B cell (primary cell): ENCODE data around the gene BAMBI.
A peak's percentile ranks its signal among the peaks of the same experiment; 100 is the strongest.

Source experiments
- EZH2 ChIP-seq: IDR thresholded peaks from 2 replicates; pipeline ENCODE4 v1.6.1; 2012; ENCODE audit warnings: borderline replicate concordance, low read depth, mild to moderate bottlenecking, moderate library complexity, low read length; ENCODE audit not compliant: insufficient read depth, poor library complexity, severe bottlenecking
- TF ChIP-seq, protein P1 (sequence below): fragments of 200-600 bp; IDR thresholded peaks from one replicate; pipeline ENCODE4 v1.8.0; 2022; ENCODE audit warnings: antibody characterized with exemption, mild to moderate bottlenecking

DNA sequence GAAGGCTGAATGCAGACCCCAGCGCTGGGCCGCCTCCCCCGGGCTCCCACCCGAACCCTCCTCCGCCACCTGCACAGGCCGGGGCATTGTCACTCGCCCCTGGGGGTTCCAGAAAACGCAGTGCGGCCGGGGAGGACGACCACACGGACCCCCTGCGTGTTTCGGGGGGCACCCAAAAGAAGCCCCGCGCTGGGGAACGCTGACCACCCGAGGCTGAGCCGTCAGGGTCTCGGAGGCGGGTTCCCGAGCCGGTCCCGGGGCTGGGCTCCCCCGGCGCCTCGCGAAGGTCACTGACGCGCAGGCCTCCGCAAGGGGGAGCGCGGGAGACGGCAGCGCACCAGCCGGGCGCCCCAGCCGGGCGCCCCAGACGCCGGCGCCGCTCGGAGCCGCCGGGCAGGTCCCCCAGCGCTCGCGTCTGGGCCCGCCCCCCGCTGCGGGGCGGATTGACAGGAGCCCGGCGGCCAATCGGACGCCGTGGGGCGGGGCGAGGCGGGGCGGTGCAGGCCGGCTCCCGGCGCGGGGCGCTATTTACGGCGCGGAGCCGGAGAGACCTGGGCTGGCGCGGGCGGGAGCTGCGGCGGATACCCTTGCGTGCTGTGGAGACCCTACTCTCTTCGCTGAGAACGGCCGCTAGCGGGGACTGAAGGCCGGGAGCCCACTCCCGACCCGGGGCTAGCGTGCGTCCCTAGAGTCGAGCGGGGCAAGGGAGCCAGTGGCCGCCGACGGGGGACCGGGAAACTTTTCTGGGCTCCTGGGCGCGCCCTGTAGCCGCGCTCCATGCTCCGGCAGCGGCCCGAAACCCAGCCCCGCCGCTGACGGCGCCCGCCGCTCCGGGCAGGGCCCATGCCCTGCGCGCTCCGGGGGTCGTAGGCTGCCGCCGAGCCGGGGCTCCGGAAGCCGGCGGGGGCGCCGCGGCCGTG lies at the start of gene BAMBI:
- TF ChIP-seq, protein P1, sequence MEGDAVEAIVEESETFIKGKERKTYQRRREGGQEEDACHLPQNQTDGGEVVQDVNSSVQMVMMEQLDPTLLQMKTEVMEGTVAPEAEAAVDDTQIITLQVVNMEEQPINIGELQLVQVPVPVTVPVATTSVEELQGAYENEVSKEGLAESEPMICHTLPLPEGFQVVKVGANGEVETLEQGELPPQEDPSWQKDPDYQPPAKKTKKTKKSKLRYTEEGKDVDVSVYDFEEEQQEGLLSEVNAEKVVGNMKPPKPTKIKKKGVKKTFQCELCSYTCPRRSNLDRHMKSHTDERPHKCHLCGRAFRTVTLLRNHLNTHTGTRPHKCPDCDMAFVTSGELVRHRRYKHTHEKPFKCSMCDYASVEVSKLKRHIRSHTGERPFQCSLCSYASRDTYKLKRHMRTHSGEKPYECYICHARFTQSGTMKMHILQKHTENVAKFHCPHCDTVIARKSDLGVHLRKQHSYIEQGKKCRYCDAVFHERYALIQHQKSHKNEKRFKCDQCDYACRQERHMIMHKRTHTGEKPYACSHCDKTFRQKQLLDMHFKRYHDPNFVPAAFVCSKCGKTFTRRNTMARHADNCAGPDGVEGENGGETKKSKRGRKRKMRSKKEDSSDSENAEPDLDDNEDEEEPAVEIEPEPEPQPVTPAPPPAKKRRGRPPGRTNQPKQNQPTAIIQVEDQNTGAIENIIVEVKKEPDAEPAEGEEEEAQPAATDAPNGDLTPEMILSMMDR: peak; percentile 71
- no peak for TF ChIP-seq EZH2
